Kidney (tissue), 14 donors: ENCODE data around the gene SMAD6. TPM values are rescaled to one million over a fixed set of nuclear protein-coding genes. Genes with fewer than 3 reads are reported as not detected.
"Not testable (repeated sequence)": the region's sequence is repeated elsewhere in the genome, so short reads cannot be mapped to it uniquely, and the experiment has no call there.

Source experiments
- DNase-seq, 5 donors: peaks; one replicate each; pipeline ENCODE4 v3.0.0-alpha.2; 2013 to 2020
- FAIRE-seq: peaks from 2 replicates; lab custom pipeline; 2012; peaks lifted over from hg19 to GRCh38; lab: Jason Lieb, UNC
- H3K27ac ChIP-seq, 2 donors: one replicate each; pipeline ENCODE4 v1.7.0; 2013; ENCODE audit warnings: low read depth in 2 of 2, low read length in 2 of 2, inconsistent platforms in 1 of 2
- H3K27me3 ChIP-seq: one replicate; pipeline ENCODE4 v1.7.1; 2013; ENCODE audit warnings: low read length, inconsistent platforms; ENCODE audit not compliant: control insufficient read depth, insufficient read depth
- H3K36me3 ChIP-seq, 3 donors: one replicate each; pipeline versions ENCODE4 v1.7.0 to v1.7.1; 2013; ENCODE audit warnings: low read length in 3 of 3, control low read depth in 1 of 3, inconsistent platforms in 1 of 3; ENCODE audit not compliant: insufficient read depth in 3 of 3, control insufficient read depth in 2 of 3
- H3K4me1 ChIP-seq, 3 donors: one replicate each; pipeline versions ENCODE4 v1.7.0 to v1.7.1; 2013; ENCODE audit warnings: low read length in 3 of 3, inconsistent platforms in 1 of 3, low read depth in 1 of 3; ENCODE audit not compliant: control insufficient read depth in 2 of 3, insufficient read depth in 2 of 3
- H3K4me3 ChIP-seq, 3 donors: one replicate each; pipeline versions ENCODE4 v1.7.0 to v1.8.1; 2013; ENCODE audit warnings: low read length in 3 of 3, control low read depth in 1 of 3, inconsistent platforms in 1 of 3
- H3K9ac ChIP-seq, 3 donors: one replicate each; pipeline versions ENCODE4 v1.7.0 to v1.7.1; 2013; ENCODE audit warnings: low read length in 3 of 3, control low read depth in 1 of 3, inconsistent platforms in 1 of 3
- H3K9me3 ChIP-seq, 3 donors: one replicate each; pipeline versions ENCODE4 v1.7.0 to v1.7.1; 2013; ENCODE audit warnings: low read length in 3 of 3, control low read depth in 1 of 3, inconsistent platforms in 1 of 3; ENCODE audit not compliant: control insufficient read depth in 2 of 3, insufficient read depth in 1 of 3
- CTCF ChIP-seq: IDR thresholded peaks from 3 replicates; pipeline ENCODE4 v1.5.1; 2012; ENCODE audit warnings: mild to moderate bottlenecking, moderate library complexity, borderline replicate concordance; ENCODE audit not compliant: insufficient read depth; ENCODE audit errors: extremely low read depth
- intact Hi-C: fragments of 100-400 bp; cut with DNase I; formaldehyde crosslinking; loops from one replicate; pipeline ENCODE4 v1.11.1; 2022
- polyA plus RNA-seq: library from polyadenylated mRNA; stranded (reverse); fragments of 350-450 nt; fragmentation: Illumina TruSeq; extraction: RNeasy Lipid Tissue Mini Kit (QIAGEN cat#74804); gene quantifications from one replicate; pipeline ENCODE4 v1.2.3, GENCODE V29; 2014; ENCODE audit warnings: low read depth, low replicate concordance; ENCODE audit not compliant: insufficient read depth
- total RNA-seq: library from RNA; stranded (reverse); fragmentation: NEBNext Ultra II Directional; extraction: Animal tissue kit (Norgen Biotek cat#: 25700); gene quantifications from one replicate; pipeline ENCODE4 v1.2.1, GENCODE V29; 2021
- donor health status: control.
- donor health status: control.
- donor health status: control.
- donor health status: control.
- donor health status: control.
- donor health status: DM: yes; HTN: yes; CAD: no.
- donor health status: Normal renal cell carcinoma (clear cell type).

Gene SMAD6
- total and polyA plus RNA-seq, 2 donors from 2014 or later = 15.4 to 23.0 TPM

GRCh38 chr15:66682865-66683264 is 19.2 kb upstream of the SMAD6 start:
- intact Hi-C loops = no loop called here
- no peaks in the 10 kb centered on the region for H3K9me3 ChIP-seq
- no peak overlapping the region for H3K9ac ChIP-seq
- no peaks in the 10 kb centered on the region for H3K4me1 ChIP-seq
- no peaks in the 10 kb centered on the region for H3K36me3 ChIP-seq
- no peak overlapping the region for H3K27ac ChIP-seq
- no peak for FAIRE-seq
- no peaks in the 10 kb centered on the region for H3K27me3 ChIP-seq
- H3K4me3 ChIP-seq = no peak overlapping the region
- no peak for TF ChIP-seq CTCF
- no peak for DNase-seq

- intact Hi-C loops = no loop called here
- no peak for FAIRE-seq
- TF ChIP-seq CTCF = no peak
Observed at GRCh38 chr15:66684136-66684681, 17.8 kb upstream of the SMAD6 start.

GRCh38 chr15:66685638-66686150 is 16.3 kb upstream of the SMAD6 start:
- DNase-seq (no peak), FAIRE-seq (no peak)
- H3K27me3 ChIP-seq = no peaks in the 10 kb centered on the region
- no peaks in the 10 kb centered on the region for H3K9me3 ChIP-seq
- H3K27ac ChIP-seq = no peak overlapping the region
- H3K9ac ChIP-seq = no peak overlapping the region
- TF ChIP-seq CTCF = no peak
- intact Hi-C loops = no loop called here
- H3K36me3 ChIP-seq = no peaks in the 10 kb centered on the region
- no peaks in the 10 kb centered on the region for H3K4me1 ChIP-seq
- no peak overlapping the region for H3K4me3 ChIP-seq

More at GRCh38 chr15:66684136-66684681, 17.8 kb upstream of the SMAD6 start:
- Histone ChIP-seq H3K9me3 (no peaks in the 10 kb centered on the region), H3K27ac (no peak overlapping the region), H3K9ac (no peak overlapping the region), H3K36me3 (no peaks in the 10 kb centered on the region), H3K27me3 (no peaks in the 10 kb centered on the region), H3K4me1 (no peaks in the 10 kb centered on the region), H3K4me3 (no peak overlapping the region)
- DNase-seq = no peak

- DNase-seq, H3K4me3 ChIP-seq, H3K36me3 ChIP-seq, H3K27ac ChIP-seq, FAIRE-seq, H3K9me3 ChIP-seq, H3K9ac ChIP-seq, H3K27me3 ChIP-seq, H3K4me1 ChIP-seq: not testable (repeated sequence)
- intact Hi-C loops = loop anchor here (10.0 kb wide), 1 partner anchor 66 kb away; no protein-coding TSS in a partner anchor
Observed at GRCh38 chr15:66690912-66691311, 11.1 kb upstream of the SMAD6 start.
